ENCODE data around the gene PRDM11. TPM values are rescaled to one million over a fixed set of nuclear protein-coding genes. Genes with fewer than 3 reads are reported as not detected.

Gene PRDM11
- total and polyA plus RNA-seq, 2 experiments from 2014 or later: 0.24 to 3.7 TPM

DNA sequence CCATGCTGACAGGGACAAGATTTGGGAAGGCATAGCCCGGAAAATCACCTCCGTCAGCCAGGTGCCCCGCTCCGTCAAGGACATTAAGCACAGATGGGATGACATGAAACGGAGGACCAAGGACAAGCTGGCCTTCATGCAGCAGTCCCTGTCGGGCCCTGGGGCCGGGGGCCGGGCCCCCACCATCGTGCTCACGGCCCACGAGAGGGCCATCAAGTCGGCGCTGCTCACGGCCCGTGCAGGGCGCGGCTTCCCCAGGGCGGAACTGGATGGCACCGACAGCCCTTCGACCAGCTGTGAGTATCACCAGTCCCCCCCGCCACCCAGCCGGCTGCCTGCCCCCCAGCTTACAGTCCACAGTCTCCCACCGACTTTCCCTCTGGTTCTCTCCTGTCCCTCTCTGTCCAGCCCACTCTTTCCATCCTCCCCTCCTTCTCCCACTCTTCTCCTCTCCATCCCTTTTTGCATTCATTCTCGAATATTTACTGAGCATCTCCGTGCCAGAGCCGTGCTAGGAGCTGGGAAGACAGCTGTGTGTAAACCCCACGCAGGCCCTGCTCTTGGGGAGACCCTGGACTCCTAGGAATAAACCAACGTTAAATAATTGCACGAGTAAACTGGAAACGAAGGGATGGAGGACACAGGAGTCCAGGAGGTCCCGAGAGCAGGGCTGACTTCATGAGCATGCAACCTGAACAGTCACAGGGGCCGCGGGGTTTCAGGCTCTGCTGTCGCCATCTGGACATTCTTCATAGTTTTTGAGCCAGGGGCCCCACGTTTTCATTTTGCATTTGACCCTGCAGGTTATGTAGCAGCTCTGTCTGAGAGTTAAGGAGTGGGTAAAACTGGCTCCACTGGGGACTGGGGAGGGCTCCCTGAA is 62.8 kb downstream of the PRDM11 start:
- Histone ChIP-seq H3F3A (ENCODE audit: insufficient read depth) (no peaks in the 10 kb centered on the region), H4K20me1 (ENCODE audit: insufficient read depth) (no peaks in the 10 kb centered on the region), H3K79me2 (ENCODE audit: insufficient read depth) (no peaks in the 10 kb centered on the region), H3K27ac (no peak overlapping the region), H3K4me1 (ENCODE audit: insufficient read depth) (peaks cover 5% of the 10 kb centered on the region; the same call in 1 of the 2 replicates), H3K4me3 (no peak overlapping the region), H3K9me2 (ENCODE audit: insufficient read depth) (no peaks in the 10 kb centered on the region), H3K36me3 (ENCODE audit: low read depth) (no peaks in the 10 kb centered on the region), H2AFZ (peak overlapping the region; percentile 56; the same call in 1 of the 2 replicates), H3K4me2 (ENCODE audit: unreplicated experiment) (no peak overlapping the region), H3K9ac (no peak overlapping the region), H3K9me3 (ENCODE audit: low read depth) (no peaks in the 10 kb centered on the region), H3K27me3 (replicated peaks; ENCODE audit: insufficient read depth) (no peaks in the 10 kb centered on the region)
- 69 to 74% methylated on average over 30 to 35 of the region's 35 CpGs for WGBS, 2 experiments (ENCODE audit: low coverage in 1 of 2, low lambda C conversion rate in 2 of 2, missing lambda C conversion rate in 2 of 2)
- DNase-seq: no peak
- TF ChIP-seq EZH2 (IDR thresholded peaks at IDR 0.05; ENCODE audit: insufficient read depth, poor library complexity, severe bottlenecking) (no peak), EZH2phosphoT487 (IDR thresholded peaks at IDR 0.05; ENCODE audit: insufficient read depth, low read depth) (no peak)
- in situ Hi-C loops (cut with MboI): no loop called here

DNA sequence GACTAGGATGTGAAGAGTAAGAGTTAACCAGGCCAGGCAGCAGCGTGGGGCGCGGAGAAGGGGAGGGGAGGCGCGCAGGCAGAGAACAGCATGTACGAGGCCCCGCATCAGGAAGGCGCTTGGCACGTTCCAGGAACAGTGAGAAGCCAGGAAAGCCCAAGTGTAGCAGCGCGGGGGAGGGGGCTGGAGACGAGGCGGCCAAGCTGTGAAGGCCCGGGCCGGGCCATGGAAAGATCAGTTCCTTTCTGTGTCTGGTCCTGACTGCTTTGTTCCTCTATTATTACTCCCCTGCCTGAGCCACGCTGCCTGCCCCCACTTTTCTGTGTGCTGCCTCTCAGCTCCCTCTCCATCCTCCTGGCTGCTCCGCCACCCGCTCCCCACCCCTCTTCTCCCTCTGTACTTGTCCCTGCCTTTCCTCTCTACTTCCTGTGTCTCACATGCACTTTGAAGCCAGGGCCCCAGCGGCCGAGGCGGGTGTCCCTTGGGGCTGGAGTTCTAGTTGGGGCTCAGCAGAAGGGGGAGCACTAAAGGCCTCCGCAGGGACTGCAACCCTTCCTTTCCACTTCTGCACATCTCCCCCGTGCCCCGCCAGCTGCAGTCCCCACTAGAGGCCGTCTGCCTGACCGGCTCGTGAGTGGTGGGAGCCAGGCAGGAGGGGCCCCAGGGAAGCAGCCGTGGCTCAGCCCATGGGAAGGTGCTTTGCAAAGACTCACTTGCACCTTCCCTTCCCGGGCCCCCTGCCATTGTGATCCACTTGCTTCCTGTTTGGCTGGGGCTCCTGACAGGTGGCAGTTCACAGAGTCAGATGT is 63.7 kb downstream of the PRDM11 start:
- TF ChIP-seq EZH2phosphoT487 (IDR thresholded peaks at IDR 0.05; ENCODE audit: insufficient read depth, low read depth): no peak
- no peak for TF ChIP-seq EZH2 (IDR thresholded peaks at IDR 0.05; ENCODE audit: insufficient read depth, poor library complexity, severe bottlenecking)
- no peak overlapping the region for H3K9ac ChIP-seq
- no peak overlapping the region for H3K4me2 ChIP-seq (ENCODE audit: unreplicated experiment)
- H3K4me1 ChIP-seq (ENCODE audit: insufficient read depth): peaks cover 5% of the 10 kb centered on the region; the same call in 1 of the 2 replicates
- no peaks in the 10 kb centered on the region for H3K9me2 ChIP-seq (ENCODE audit: insufficient read depth)
- H3F3A ChIP-seq (ENCODE audit: insufficient read depth): no peaks in the 10 kb centered on the region
- peak overlapping the region; percentile 56; the same call in 1 of the 2 replicates for H2AFZ ChIP-seq
- H3K79me2 ChIP-seq (ENCODE audit: insufficient read depth): no peaks in the 10 kb centered on the region
- H3K27me3 ChIP-seq (replicated peaks; ENCODE audit: insufficient read depth): no peaks in the 10 kb centered on the region
- DNase-seq: peak; percentile 48
- H3K27ac ChIP-seq: no peak overlapping the region
- no peak overlapping the region for H3K4me3 ChIP-seq
- no peaks in the 10 kb centered on the region for H3K36me3 ChIP-seq (ENCODE audit: low read depth)
- 26 to 28% methylated on average over 28 to 29 of the region's 29 CpGs for WGBS, 2 experiments (ENCODE audit: low coverage in 1 of 2, low lambda C conversion rate in 2 of 2, missing lambda C conversion rate in 2 of 2)
- no peaks in the 10 kb centered on the region for H3K9me3 ChIP-seq (ENCODE audit: low read depth)
- no peaks in the 10 kb centered on the region for H4K20me1 ChIP-seq (ENCODE audit: insufficient read depth)
- in situ Hi-C loops (cut with MboI): no loop called here

DNA sequence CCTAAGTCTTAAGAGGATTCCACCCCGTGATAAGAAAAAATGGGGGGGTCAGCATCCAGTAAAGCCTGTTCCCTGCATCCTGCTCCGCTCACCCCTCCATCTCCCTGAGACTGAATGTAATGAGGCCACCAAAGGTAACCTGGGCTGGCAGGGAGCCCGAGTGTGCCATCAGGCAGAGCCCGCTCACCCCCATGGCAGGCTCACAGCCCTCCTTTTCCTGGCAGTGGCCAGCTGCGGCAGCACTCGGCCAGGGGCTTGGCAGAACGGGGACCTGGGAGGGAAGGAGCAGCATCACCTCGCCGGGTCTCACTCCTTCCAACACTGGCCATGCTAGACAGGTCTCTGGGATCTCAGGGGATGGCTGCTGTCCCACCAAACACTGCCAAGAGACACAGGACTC is 64.4 kb downstream of the PRDM11 start:
- Histone ChIP-seq H3K4me3 (no peak overlapping the region), H3F3A (ENCODE audit: insufficient read depth) (no peaks in the 10 kb centered on the region), H3K27ac (no peak overlapping the region), H2AFZ (no peak overlapping the region), H3K9me3 (ENCODE audit: low read depth) (no peaks in the 10 kb centered on the region), H3K4me1 (ENCODE audit: insufficient read depth) (peaks cover 5% of the 10 kb centered on the region; the same call in 1 of the 2 replicates), H3K27me3 (replicated peaks; ENCODE audit: insufficient read depth) (no peaks in the 10 kb centered on the region), H3K9ac (no peak overlapping the region), H3K4me2 (ENCODE audit: unreplicated experiment) (no peak overlapping the region), H3K9me2 (ENCODE audit: insufficient read depth) (no peaks in the 10 kb centered on the region), H4K20me1 (ENCODE audit: insufficient read depth) (no peaks in the 10 kb centered on the region), H3K36me3 (ENCODE audit: low read depth) (no peaks in the 10 kb centered on the region), H3K79me2 (ENCODE audit: insufficient read depth) (no peaks in the 10 kb centered on the region)
- WGBS, 2 experiments (ENCODE audit: low coverage in 1 of 2, low lambda C conversion rate in 2 of 2, missing lambda C conversion rate in 2 of 2): 83 to 87% methylated on average over 9 of the region's 9 CpGs
- in situ Hi-C loops (cut with MboI): no loop called here
- TF ChIP-seq EZH2 (IDR thresholded peaks at IDR 0.05; ENCODE audit: insufficient read depth, poor library complexity, severe bottlenecking) (no peak), EZH2phosphoT487 (IDR thresholded peaks at IDR 0.05; ENCODE audit: insufficient read depth, low read depth) (no peak)
- no peak for DNase-seq

DNA sequence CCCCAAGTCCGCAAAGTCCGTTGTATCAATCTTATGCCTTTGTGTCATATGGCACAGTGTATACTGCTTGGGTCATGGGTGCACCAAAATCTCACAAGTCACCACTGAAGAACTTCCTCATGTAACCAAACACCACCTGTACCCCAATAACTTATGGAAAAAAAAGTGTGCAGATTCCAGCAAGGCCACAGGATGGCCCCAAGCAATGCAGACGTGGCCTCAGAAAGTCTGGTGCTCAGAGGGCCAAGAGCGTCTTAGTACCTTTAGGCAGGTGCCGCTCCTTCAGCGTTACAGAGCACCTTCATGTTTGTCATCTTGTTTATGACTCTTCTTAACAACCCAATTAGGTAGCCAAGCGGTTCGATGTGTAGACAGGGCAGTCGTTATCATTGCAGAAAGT is 65.3 kb downstream of the PRDM11 start:
- H3K9me3 ChIP-seq (ENCODE audit: low read depth): no peaks in the 10 kb centered on the region
- H3K27ac ChIP-seq: no peak overlapping the region
- 93 to 94% methylated on average over 9 of the region's 9 CpGs for WGBS, 2 experiments (ENCODE audit: low coverage in 1 of 2, low lambda C conversion rate in 2 of 2, missing lambda C conversion rate in 2 of 2)

More for the DNA sequence above, 65.3 kb downstream of the PRDM11 start:
- no peak for DNase-seq
- in situ Hi-C loops (cut with MboI): no loop called here
- no peaks in the 10 kb centered on the region for H4K20me1 ChIP-seq (ENCODE audit: insufficient read depth)
- H3K36me3 ChIP-seq (ENCODE audit: low read depth): no peaks in the 10 kb centered on the region
- no peak overlapping the region for H3K4me3 ChIP-seq
- H3K9me2 ChIP-seq (ENCODE audit: insufficient read depth): no peaks in the 10 kb centered on the region
- H3K79me2 ChIP-seq (ENCODE audit: insufficient read depth): no peaks in the 10 kb centered on the region
- H3K9ac ChIP-seq: no peak overlapping the region
- H3K4me2 ChIP-seq (ENCODE audit: unreplicated experiment): no peak overlapping the region
- no peaks in the 10 kb centered on the region for H3K27me3 ChIP-seq (replicated peaks; ENCODE audit: insufficient read depth)
- H2AFZ ChIP-seq: no peak overlapping the region
- H3K4me1 ChIP-seq (ENCODE audit: insufficient read depth): peaks cover 5% of the 10 kb centered on the region; the same call in 1 of the 2 replicates
- no peak for TF ChIP-seq EZH2phosphoT487 (IDR thresholded peaks at IDR 0.05; ENCODE audit: insufficient read depth, low read depth)
- no peak for TF ChIP-seq EZH2 (IDR thresholded peaks at IDR 0.05; ENCODE audit: insufficient read depth, poor library complexity, severe bottlenecking)
- no peaks in the 10 kb centered on the region for H3F3A ChIP-seq (ENCODE audit: insufficient read depth)
